CD4-positive, alpha-beta T cell treated with Interferon gamma for 1 hour (primary cell): Measurements from ENCODE around the gene AFTPH.

ENCODE experiments used
- DNase-seq: peaks from one replicate; pipeline ENCODE4 v3.0.0-alpha.2; 2020

Gene AFTPH

GRCh38 chr2:64523666-64524603 is at the start of gene AFTPH:
AFTPH (plus strand) TSS chr2:64524328; CDS start chr2:64551475, 27,147 bp downstream.
- DNase-seq: peak; percentile 100

- no peak for DNase-seq
Observed at GRCh38 chr2:64474636-64475035, 49.5 kb upstream of the AFTPH start.

GRCh38 chr2:64477037-64477436 is 47.1 kb upstream of the AFTPH start:
- no peak for DNase-seq

GRCh38 chr2:64477979-64478378 is 46.1 kb upstream of the AFTPH start:
- no peak for DNase-seq

GRCh38 chr2:64478502-64479230 is 45.5 kb upstream of the AFTPH start:
- no peak for DNase-seq

GRCh38 chr2:64479259-64480117 is 44.6 kb upstream of the AFTPH start:
- DNase-seq: no peak

- DNase-seq: no peak
Observed at GRCh38 chr2:64481665-64482064, 42.5 kb upstream of the AFTPH start.

GRCh38 chr2:64482243-64482642 is 41.9 kb upstream of the AFTPH start:
- DNase-seq: no peak

- no peak for DNase-seq
Observed at GRCh38 chr2:64482765-64483504, 41.2 kb upstream of the AFTPH start.

GRCh38 chr2:64485331-64485730 is 38.8 kb upstream of the AFTPH start:
- DNase-seq: no peak

GRCh38 chr2:64485961-64486360 is 38.2 kb upstream of the AFTPH start:
- no peak for DNase-seq

- no peak for DNase-seq
Observed at GRCh38 chr2:64487256-64488049, 36.7 kb upstream of the AFTPH start.

- DNase-seq: peak; percentile 60
Observed at GRCh38 chr2:64488050-64488974, 35.8 kb upstream of the AFTPH start.

- DNase-seq: no peak
Observed at GRCh38 chr2:64489081-64489751, 34.9 kb upstream of the AFTPH start.

GRCh38 chr2:64491426-64491825 is 32.7 kb upstream of the AFTPH start:
- no peak for DNase-seq

- DNase-seq: no peak
Observed at GRCh38 chr2:64492272-64492671, 31.9 kb upstream of the AFTPH start.

- DNase-seq: no peak
Observed at GRCh38 chr2:64492821-64493220, 31.3 kb upstream of the AFTPH start.

GRCh38 chr2:64493788-64494187 is 30.3 kb upstream of the AFTPH start:
- DNase-seq: no peak

- DNase-seq: no peak
Observed at GRCh38 chr2:64498438-64498837, 25.7 kb upstream of the AFTPH start.

GRCh38 chr2:64500549-64500948 is 23.6 kb upstream of the AFTPH start:
- DNase-seq: no peak
